GM19397 (cell line): ENCODE data around the gene AKT2.

ENCODE experiments used
- ATAC-seq: cut with Tn5 transposase; IDR thresholded peaks from one replicate; pipeline ENCODE4 v1.9.1; 2021; ENCODE audit warnings: mild to moderate bottlenecking, moderate library complexity; ENCODE audit not compliant: unreplicated experiment

AKT2 gene

DNA sequence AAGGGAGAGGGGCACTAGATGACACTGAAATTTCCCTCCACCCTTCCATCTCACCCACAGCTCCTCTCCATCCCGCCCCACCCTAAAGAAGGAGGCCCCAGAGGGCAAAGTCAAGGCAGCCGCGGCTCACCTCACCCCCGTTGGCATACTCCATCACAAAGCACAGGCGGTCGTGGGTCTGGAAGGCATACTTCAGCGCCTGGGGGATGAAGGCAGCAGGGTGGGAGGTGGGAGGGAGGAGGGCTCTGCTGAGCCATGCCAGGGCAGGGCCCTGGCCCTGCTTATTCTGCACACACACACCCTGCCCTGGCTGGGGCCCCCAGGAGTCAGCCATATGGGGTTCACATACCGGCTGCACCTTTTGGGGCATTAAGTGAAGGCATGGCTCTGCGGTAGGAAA lies 46.4 kb downstream of the AKT2 start:
- no peak for ATAC-seq

DNA sequence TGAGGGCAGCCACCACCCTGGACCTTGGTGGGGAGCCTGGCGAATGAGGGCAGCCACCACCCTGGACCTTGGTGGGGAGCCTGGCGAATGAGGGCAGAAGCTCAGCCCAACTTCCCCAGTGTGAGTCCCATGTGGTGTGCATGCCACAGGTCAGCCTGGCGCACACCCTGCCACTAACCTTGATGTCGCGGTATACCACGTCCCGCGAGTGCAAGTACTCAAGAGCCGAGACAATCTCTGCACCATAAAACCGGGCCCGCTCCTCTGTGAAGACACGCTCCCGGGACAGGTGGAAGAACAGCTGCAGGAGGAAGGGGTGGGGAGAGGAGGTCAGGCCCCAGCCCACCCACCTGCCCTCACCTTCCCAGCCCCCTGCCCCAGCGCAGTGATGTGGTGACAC lies 47.4 kb downstream of the AKT2 start:
- ATAC-seq: no peak

DNA sequence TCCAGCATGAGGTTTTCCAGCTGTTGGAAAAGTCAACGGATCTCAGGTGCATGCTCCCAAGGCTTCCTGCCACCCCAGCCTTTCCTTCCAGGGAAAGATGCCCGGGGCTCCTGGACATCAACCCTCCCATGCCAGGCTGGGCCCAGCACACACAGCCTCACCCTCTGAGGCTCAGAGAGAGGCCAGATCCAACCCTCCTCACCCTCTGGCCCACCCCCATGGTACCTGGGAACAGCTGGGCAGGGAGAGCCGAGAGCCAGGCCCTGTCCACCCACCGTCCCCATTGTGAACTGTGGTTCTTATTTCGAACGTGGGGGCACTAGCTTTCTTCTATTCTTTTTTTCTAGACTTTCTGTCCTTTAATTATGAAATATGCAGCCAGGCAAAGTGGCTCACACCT lies 48.8 kb downstream of the AKT2 start:
- no peak for ATAC-seq

DNA sequence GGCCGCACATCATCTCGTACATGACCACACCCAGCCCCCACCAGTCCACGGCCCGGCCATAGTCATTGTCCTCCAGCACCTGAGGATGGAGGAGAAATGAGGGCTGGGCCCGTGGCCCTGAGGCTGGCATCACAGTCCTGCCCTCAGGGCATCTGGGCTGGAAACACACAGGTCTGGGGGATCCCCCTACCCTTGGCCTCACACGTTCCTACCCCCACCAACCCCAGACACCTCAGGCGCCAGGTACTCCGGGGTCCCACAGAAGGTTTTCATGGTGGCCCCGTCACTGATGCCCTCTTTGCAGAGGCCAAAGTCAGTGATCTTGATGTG lies 49.2 kb downstream of the AKT2 start:
- no peak for ATAC-seq

DNA sequence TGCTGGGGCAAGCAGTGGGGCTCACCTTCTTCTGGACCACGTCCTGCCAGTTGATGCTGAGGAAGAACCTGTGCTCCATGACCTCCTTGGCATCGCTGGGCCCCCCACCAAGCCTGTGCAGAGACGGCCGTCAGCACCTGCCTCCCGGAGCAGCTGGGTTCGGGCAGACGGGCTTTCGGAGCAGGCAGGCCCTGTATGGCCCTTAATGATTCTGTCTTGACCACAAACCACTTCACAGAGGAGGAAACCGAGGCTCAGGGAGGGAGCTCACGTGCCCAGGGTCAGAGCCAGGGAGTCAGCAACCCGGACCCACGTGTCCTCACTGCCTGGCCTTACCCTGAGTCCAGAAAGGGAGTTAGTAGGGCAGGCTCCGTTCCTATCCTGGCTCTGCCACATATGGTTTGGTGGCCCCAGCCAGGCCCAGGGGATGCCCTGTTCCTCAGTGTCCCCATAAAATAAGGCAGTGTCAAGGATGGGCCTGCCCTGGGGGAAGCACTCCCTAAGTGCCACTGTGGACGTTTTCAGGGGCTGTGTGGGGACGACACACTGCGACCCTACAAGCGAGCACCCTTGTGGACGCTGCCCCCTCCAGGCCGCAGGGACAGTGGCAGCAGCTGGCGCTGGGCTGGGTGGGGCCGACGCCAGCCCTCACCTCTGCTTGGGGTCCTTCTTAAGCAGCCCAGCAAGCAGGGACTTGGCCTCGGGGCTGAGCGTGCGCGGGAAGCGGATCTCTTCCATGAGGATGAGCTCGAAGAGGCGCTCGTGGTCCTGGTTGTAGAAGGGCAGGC lies 49.7 kb downstream of the AKT2 start:
- ATAC-seq: no peak

DNA sequence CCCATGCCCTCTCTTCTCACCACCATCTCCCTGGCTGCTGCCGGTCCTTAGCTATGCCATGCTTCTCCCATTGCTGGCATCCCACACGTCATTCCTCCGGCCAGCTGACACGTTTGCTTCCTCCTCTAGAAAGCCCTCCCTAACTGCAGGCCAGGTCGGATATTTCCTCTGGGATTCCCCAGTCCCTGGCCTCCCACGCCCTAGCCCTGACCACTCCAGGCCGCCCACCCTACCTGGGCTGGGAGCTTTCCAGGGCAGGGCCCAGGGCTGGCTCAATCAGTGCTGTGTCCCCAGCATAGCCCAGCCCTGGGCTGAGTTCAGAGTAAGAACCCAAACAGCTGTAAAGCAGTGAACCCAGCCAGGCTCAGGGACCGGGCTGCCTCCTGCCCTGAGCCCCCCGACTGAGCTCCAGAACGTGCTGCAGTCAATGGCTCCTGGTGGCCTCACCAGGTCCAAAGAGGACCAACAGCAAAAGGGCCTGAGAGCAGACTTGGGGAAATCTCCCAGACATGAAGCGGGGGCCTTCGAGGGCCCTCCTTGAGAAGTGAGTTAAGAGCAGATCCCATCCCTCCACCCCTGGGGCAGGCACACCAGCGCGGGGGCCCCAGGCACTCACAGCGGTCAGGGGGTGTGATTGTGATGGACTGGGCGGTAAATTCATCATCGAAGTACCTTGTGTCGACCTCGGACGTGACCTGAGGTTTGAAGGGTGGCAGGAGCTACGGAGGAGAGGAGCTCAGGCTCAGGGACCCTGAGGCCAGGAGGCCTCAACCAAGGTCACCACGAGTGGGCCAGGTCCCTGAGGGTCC lies 50.5 kb downstream of the AKT2 start:
- no peak for ATAC-seq

DNA sequence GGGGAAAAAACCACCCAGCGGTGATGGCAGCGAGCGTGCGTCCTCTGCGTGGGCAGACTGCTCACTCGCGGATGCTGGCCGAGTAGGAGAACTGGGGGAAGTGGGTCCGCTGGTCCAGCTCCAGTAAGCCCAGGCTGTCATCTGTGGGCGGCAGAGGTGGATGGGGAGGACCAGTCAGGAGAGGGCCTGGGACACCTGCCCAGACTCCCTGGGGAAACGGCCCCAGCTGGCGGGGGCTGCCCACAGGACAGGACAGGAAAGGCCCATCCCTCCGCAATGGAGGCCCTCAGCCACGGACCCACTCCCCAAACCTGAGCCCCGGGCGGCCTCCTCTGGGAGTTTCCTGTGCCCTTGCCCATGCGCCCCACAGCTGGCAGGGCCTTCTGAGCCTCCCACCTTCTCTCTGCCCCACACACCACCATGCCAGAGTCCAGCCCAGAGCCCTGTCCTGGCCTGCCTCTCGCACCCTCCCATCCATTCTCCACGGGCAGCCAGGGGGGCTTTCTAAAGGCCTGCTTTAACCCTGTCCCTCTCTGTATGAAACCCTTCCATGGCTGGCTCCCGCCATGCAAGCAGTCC lies 51.2 kb downstream of the AKT2 start:
- ATAC-seq: no peak

DNA sequence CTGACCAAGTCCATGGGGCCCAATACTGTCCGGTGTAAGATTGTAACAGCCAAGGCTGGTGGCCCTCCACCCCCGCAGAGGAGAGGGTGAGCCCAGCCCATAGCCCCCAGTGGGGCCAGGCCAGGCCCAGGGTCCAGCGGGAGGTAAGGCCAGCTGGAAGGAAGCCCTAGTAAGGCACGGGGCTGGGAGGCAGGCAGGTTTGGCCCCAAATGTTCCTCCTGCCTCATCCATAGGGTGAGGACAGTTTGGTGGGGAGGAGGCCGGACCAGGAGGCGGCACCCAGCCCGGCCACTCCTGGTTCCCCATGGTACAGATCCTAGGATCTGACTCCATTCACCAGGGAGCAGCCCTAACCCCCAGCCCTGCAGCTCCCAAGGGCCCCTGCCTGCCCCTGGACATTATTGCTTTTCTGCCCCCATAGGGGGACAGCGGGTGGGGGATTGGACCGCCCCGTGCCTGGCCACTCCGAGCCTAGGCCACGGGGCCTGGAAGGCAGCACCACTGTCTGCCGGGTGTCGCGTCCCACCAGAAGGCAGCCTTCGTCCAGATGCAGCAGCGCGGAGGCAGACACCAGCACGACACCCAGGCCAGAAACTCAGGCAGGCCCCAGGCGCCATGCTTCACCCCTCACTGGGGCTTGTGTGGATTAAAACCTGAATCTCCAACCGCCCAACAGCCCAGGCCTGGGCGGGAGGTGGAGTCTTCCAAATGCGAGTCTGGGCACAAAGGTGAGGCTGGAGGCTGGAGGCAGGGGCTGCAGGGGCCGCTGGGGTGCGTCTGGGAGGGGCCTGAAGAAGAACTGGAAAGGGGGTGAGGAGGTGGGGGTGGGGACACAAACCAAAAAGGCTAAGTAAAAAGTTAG lies 52.0 kb downstream of the AKT2 start:
- ATAC-seq: no peak

DNA sequence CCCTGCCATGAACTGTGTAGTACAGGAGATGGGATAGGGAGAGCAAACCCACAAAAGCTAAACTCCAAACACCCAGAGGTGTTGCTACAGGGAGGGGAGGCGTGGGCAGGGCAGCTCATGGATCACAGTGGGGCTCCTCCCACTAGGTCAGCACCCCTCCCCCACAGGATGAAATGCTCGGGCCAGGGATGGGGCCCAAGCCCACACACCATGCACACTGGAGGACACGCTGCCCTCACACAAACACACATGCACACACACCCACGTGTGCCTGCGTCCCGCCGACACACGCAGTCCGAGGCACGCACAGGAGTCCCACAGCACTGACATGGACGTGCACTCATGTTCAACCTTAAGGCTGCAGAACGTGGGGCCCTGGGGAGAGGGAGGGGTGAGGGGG lies 52.7 kb downstream of the AKT2 start:
- ATAC-seq: no peak

DNA sequence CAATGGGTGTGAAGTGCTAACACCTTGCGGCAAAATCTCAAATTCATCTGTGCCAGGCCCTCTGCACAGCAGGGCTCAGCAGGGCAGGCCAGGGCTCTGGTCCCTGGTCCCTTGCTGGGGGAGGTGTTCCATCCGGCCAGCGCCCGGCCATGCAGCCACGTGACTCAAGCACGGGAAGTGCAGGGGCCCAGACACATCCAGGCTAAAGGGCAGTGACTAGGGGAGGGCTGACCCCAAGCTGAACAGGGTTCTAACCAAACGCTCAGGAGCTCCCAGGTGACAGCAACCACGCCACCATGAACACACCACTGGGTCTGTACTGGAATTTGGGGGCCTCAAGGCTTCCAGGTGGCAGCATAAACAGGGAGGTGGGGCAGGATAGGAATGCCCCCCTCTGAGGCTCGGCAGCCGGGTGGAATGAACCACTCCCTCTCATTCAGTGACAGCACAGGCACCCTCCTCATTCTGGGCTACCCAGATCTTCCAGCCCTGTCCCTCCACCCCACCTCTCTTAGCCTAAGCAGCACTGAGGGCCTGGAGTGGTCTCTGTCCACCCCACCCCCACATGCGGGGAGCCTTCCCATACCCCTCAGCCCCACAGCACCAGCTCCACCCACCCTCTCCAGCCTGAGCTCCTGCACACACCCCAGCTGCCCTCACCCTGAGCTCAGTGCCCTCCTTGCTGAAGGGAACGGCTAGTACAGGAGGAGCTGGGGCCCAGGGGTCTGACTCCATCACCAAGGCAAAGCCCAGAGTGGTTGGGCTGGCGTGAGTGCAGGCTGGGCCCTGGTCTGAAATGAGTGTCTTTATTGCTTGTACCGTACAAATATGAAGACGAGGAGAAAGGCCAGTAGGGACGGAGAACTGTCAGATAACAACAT lies 53.4 kb downstream of the AKT2 start:
- no peak for ATAC-seq

DNA sequence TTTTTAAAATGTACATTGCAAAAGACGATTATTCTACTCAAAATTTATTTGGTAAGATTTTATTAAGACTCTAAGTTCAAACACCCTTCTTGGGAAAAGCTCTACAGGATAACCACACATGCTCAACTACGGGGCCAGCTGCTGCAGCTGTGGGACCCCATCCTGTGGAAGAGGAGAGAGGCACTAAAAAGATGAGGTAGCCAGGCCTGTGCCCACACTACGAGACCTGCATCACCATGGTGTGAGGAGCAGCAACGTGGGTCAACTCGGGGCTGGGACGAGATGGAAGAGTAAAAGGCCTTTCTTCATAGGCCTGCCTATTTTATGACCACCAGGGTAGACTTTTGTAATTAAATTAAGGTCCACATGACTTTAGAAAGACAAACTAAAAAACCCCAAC lies 54.1 kb downstream of the AKT2 start:
- ATAC-seq: no peak

DNA sequence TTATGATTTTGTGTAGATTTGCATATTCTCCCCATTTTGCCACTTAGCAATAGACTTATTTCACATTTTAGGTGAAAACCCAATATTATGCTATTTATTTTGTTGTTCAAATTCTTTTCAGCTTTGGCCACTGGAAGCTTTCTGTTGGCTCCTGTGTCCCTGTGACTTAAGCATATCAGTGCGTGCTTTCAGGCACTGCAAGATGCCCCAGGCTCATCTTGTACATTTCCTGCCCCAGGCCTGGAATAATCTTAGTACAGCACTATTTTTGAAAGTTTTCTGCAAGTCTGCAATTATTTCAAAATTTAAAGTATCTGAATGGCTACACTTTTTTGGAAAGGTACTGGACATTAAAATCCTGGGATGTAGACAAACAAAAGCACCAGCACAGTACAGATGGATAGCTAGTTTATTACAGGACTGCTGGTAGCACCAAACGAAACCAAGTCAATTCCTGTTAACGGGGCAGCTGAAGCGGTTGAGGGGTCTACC lies 55.2 kb downstream of the AKT2 start:
- ATAC-seq: no peak

DNA sequence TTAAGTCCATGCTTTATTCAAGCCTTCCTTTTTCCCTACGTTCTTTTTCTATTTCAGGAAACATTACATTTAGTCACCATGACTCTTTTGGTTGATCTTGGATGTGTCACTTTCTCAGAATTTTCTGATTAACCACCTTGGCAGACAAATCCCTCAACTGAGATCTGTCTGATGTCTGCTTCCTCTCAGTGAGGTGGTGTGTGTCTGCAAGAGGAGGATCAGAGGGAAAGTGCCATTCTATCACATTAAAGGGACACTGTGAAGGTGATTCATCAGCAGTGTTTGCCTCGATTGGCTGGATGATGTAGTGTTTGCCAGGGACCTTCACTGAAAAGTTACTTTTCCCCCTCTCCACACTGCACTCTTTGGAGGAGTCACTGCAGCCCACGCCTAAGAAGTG lies 55.7 kb downstream of the AKT2 start:
- ATAC-seq: no peak

DNA sequence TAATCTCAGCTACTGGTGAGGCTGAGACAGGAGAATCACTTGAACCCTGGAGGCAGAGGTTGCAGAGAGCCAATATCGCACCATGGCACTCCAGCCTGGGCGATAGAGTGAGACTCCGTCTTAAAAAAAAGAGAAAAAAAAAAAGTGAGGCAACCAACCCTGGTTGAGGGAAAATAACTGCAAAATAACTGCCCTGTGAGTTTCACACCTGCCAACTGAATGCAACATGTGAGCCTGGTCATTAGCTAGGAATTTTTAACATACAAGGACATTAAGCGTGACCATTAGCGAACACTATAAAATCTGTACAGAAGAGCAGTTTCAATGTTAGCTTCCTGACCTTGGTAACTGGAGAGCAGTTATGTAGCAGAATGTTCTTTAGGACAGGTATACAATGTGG lies 56.3 kb downstream of the AKT2 start:
- no peak for ATAC-seq

DNA sequence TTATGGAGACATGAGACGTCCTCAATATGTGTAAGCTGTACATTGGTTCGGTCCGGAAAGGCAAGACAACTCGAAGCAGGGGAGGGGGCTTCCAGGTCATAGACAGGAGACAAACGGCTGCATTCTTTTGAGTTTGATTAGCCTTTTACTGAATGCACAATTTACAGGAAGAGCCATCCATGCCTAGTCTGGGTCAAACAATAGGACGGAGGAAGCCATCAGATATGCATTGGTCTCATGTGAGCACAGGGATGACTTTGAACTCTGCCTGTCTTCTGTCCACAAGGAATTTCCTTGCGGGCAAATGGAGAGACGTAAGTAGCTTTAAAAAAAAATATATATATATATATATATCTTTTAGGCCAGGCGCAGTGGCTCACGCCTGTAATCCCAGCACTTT lies 56.8 kb downstream of the AKT2 start:
- ATAC-seq: no peak

DNA sequence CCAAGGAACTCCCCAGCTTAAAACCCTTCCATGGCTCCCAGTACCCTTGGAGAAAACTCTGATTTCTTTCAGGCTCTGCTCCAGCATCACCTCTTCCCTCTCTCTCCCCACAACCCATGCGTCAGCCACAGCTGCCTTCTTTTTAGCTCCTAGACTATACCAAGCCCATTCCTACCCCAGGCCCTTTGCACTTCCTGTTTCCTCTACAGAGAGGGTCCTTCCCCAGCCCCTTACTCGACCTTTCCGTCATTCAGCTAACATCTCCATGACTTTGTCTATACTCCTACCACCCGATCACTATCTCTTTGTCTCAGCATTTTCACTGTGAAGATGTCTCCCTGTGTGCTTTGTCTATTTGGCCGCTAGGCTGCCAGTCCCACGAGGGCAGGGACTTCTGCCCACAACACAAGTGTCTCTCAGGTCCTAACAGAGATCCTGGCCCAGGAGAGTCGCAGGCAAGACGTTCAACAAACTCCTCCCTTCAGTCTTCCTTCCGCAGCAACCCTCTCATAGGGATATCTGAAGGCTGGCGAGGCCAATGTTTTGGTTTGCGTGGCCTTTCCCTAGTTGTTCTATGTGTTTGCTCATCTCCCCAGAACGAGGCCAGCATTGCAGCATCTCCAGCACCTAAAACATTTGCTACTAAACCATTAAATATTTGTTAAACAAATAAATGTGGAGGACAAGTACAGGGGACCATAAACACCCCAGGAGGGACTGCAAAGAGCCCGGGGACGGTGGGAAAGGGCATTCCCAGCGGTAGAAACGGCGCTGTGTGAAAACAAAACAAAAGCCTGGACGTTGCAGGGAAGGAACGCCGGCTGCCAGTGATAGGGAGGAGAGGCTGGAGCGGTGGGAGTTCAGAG lies 59.5 kb downstream of the AKT2 start:
- no peak for ATAC-seq

DNA sequence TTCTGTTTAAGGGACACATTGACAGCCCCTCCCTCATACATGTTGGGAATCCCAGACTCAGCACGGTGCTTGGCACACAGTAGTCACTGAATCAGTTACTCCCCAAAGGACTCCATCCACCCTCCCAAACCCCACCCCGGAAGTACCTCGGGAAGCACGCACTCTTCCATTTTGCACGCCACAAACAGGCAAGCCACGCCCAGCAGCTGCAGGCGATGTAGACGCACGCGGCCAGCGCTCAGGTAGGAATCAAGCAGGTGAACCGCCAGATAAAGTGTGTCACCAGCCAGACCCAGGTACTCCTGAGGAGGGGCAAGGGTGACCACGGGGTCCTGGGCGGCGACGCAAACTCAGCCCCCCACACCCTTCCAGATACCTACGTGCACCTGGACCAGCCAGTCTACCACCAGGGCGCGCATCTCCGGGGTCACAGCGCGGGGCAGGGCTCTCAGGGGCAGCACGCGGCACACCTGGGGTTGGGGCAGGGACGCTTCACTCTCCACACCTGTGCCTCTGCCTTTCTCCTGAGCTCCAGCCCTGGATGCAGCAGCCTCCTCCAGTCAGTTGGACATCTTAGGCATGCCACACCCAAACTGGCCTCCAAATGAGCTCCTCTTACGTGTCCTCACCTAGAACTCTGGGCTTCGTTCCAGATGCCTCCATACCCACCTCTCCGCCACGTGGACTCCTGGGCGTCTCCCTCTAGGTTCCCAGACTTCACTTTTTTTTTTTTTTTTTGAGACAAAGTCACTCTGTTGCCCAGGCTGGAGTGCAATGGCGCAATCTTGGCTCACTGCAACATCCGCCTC lies 60.6 kb downstream of the AKT2 start:
- ATAC-seq: no peak

DNA sequence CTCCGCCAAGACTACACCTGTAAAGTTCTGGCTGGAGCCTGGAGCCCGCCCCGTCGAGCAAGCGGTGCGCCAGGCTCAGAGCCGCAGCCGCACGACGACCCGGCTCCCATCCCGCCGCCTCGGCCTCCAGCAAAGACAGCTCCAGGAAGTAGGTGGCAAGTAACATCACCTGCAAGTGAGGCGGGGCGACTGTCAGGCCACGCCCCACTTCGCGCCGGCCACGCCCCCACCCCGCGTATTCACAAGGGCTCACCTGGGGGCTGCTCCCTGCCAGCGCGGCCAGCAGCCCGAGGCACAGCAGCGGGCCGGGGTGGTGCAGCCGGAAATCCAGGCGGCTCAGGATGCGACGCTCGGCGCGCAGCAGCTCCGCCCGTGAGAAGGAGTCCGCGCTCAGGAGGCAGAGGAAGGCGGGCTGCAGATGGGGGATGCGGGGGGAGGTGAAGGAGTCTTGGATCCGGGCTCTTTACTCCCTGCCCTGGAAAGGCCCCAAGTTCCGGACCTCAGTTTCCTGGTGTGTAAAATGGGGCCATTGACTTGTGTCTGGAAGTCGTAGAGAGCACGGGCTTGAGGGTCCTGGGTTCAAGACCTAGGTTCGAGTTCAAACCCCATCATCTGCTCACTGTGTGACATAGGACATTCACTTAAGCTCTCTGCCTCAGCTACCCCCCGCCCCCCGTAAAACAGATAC lies 61.9 kb downstream of the AKT2 start:
- ATAC-seq: no peak
